Prostate gland (tissue), 2 donors: ENCODE measurements around the gene DNAH8.

ENCODE experiments used
- POLR2A ChIP-seq: fragments of 450-650 bp; IDR thresholded peaks from one replicate; pipeline ENCODE4 v1.6.1; 2016; ENCODE audit warnings: antibody characterized with exemption, mild to moderate bottlenecking
- POLR2AphosphoS5 ChIP-seq: sonication (generic); formaldehyde crosslinking; IDR thresholded peaks from one replicate; pipeline ENCODE4 v1.6.1; 2017; ENCODE audit warnings: antibody characterized with exemption
- TF ChIP-seq, protein P1 (sequence below), 4 experiments: fragments of 200-600 bp in 2 of 4; fragments of 450-650 bp in 2 of 4; sonication (generic) in 2 of 4; IDR thresholded peaks; 1 replicate in 3 of 4; 2 replicates in 1 of 4; pipeline ENCODE4 v1.5.1; 2016 to 2019; ENCODE audit warnings: antibody characterized with exemption in 4 of 4, mild to moderate bottlenecking in 2 of 4, moderate library complexity in 2 of 4

DNA sequence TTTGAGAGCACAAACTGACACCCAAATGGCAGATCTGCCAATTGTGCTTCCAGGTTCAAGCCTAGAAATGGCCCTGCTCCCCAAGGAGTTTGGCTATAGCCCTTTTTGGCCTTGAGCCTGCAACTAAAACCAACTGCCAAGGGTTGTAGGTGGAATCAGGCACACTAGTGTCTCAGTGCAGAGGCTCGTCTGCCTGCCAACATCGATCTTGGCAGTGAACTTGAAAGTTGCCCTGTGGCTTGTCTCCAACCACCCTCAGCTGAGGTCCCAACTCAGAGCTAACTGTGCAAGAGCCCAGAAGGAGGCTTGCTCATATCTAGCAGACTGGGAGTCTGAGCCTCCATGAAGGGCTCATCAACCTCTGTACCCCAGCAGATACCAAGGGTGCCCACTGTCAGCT lies 240.8 kb downstream of the DNAH8 start:
- TF ChIP-seq, protein P1, sequence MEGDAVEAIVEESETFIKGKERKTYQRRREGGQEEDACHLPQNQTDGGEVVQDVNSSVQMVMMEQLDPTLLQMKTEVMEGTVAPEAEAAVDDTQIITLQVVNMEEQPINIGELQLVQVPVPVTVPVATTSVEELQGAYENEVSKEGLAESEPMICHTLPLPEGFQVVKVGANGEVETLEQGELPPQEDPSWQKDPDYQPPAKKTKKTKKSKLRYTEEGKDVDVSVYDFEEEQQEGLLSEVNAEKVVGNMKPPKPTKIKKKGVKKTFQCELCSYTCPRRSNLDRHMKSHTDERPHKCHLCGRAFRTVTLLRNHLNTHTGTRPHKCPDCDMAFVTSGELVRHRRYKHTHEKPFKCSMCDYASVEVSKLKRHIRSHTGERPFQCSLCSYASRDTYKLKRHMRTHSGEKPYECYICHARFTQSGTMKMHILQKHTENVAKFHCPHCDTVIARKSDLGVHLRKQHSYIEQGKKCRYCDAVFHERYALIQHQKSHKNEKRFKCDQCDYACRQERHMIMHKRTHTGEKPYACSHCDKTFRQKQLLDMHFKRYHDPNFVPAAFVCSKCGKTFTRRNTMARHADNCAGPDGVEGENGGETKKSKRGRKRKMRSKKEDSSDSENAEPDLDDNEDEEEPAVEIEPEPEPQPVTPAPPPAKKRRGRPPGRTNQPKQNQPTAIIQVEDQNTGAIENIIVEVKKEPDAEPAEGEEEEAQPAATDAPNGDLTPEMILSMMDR (IDR thresholded peaks at IDR 0.05) = no peak
- TF ChIP-seq POLR2A (no peak), POLR2AphosphoS5 (no peak)
